Measurements from ENCODE around the gene KCTD17.

GRCh38 chr22:37036655-37037377, 14.7 kb upstream of the KCTD17 start:
- TF ChIP-seq, protein P1, sequence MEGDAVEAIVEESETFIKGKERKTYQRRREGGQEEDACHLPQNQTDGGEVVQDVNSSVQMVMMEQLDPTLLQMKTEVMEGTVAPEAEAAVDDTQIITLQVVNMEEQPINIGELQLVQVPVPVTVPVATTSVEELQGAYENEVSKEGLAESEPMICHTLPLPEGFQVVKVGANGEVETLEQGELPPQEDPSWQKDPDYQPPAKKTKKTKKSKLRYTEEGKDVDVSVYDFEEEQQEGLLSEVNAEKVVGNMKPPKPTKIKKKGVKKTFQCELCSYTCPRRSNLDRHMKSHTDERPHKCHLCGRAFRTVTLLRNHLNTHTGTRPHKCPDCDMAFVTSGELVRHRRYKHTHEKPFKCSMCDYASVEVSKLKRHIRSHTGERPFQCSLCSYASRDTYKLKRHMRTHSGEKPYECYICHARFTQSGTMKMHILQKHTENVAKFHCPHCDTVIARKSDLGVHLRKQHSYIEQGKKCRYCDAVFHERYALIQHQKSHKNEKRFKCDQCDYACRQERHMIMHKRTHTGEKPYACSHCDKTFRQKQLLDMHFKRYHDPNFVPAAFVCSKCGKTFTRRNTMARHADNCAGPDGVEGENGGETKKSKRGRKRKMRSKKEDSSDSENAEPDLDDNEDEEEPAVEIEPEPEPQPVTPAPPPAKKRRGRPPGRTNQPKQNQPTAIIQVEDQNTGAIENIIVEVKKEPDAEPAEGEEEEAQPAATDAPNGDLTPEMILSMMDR (conservative IDR thresholded peaks at IDR 0.05; ENCODE audit: low read length) = no peak
- TF ChIP-seq EZH2phosphoT487 (IDR thresholded peaks at IDR 0.05; ENCODE audit: borderline replicate concordance) = no peak

All from Loucy (cell line).